Right lobe of liver (tissue), 6 donors: Measurements from ENCODE around the gene ATP12A. TPM values are rescaled to one million over a fixed set of nuclear protein-coding genes. Genes with fewer than 3 reads are reported as not detected.

Experiments
- ATAC-seq, 4 donors: fragments of 200-7000 bp; cut with Tn5 transposase; one replicate each; pipeline ENCODE4 v1.9.1; 2020; ENCODE audit warnings: mild to moderate bottlenecking in 4 of 4, moderate library complexity in 4 of 4
- DNase-seq, 3 donors: peaks; one replicate each; pipeline ENCODE4 v3.0.0-alpha.2; 2020
- H3K27ac ChIP-seq, 3 donors: fragments of 200-600 bp; one replicate each; pipeline ENCODE4 v1.8.0; 2022
- H3K27me3 ChIP-seq, 2 donors: fragments of 200-600 bp; one replicate each; pipeline ENCODE4 v1.8.0; 2022
- H3K36me3 ChIP-seq, 4 donors: fragments of 200-600 bp; sonication (generic) in 1 of 4; one replicate each; pipeline versions ENCODE4 v1.5.1 to v1.8.0; 2017 to 2022; ENCODE audit warnings: control low read depth in 1 of 4
- H3K4me1 ChIP-seq, 4 donors: fragments of 200-600 bp; sonication (generic) in 1 of 4; one replicate each; pipeline versions ENCODE4 v1.5.1 to v1.8.0; 2017 to 2022; ENCODE audit warnings: control low read depth in 1 of 4
- H3K4me3 ChIP-seq, 3 donors: fragments of 200-600 bp; one replicate each; pipeline ENCODE4 v1.8.0; 2022
- H3K9me3 ChIP-seq, 4 donors: fragments of 200-600 bp; sonication (generic) in 1 of 4; one replicate each; pipeline versions ENCODE4 v1.5.1 to v1.8.0; 2017 to 2022; ENCODE audit warnings: control low read depth in 1 of 4
- POLR2A ChIP-seq: fragments of 450-650 bp; IDR thresholded peaks from one replicate; pipeline ENCODE4 v1.6.1; 2017; ENCODE audit warnings: antibody characterized with exemption, mild to moderate bottlenecking
- WGBS: methylation state at CpG from one replicate; pipeline ENCODE4 v1.1.6; 2018; ENCODE audit warnings: low coverage, low lambda C conversion rate; ENCODE audit not compliant: insufficient coverage; ENCODE audit errors: missing lambda C conversion rate; 5-methylcytosine and 5-hydroxymethylcytosine counted together
- intact Hi-C, 2 donors: fragments of 100-400 bp; cut with DNase I; formaldehyde crosslinking; loops; one replicate each; pipeline versions ENCODE4 v1.11.2 to v1.14.1; 2022
- total RNA-seq, 6 experiments: library from RNA; depleted of rRNA in 2 of 6; stranded (reverse); fragments of >200 nt in 2 of 6; fragmentation: NEBNext Ultra II Directional in 3 of 6; extraction: Animal tissue kit (Norgen Biotek cat#: 25700) in 3 of 6; gene quantifications; one replicate each; pipeline versions ENCODE4 v1.1.0 to v1.2.4, GENCODE V29; 2016 to 2023
- TF ChIP-seq, protein P1 (sequence below), 4 donors: fragments of 200-600 bp in 3 of 4; fragments of 450-650 bp in 1 of 4; IDR thresholded peaks; one replicate each; pipeline versions ENCODE4 v1.5.1 to v1.8.0; 2016 to 2022; ENCODE audit warnings: antibody characterized with exemption in 4 of 4, mild to moderate bottlenecking in 2 of 4
- donor health status: DM: no; HTN: yes; CAD: no.
- donor health status: DM: no; HTN: no; CAD: no.
- donor health status: DM: no; HTN: no; CAD: no.
- donor health status: DM: no; HTN: yes; CAD: no.
- donor health status: DM: no; HTN: yes; CAD: no.

The ATP12A gene
- total RNA-seq, 6 experiments from 2014 or later = not detected

- WGBS = 62% methylated on average over 8 of the region's 12 CpGs
- intact Hi-C loops = no loop called here
- Histone ChIP-seq H3K36me3 (no peaks in the 10 kb centered on the region), H3K27me3 (no peaks in the 10 kb centered on the region), H3K4me1 (no peaks in the 10 kb centered on the region), H3K4me3 (no peak overlapping the region), H3K27ac (no peak overlapping the region), H3K9me3 (no peaks in the 10 kb centered on the region)
- ATAC-seq (no peak), DNase-seq (no peak)
- TF ChIP-seq, protein P1, sequence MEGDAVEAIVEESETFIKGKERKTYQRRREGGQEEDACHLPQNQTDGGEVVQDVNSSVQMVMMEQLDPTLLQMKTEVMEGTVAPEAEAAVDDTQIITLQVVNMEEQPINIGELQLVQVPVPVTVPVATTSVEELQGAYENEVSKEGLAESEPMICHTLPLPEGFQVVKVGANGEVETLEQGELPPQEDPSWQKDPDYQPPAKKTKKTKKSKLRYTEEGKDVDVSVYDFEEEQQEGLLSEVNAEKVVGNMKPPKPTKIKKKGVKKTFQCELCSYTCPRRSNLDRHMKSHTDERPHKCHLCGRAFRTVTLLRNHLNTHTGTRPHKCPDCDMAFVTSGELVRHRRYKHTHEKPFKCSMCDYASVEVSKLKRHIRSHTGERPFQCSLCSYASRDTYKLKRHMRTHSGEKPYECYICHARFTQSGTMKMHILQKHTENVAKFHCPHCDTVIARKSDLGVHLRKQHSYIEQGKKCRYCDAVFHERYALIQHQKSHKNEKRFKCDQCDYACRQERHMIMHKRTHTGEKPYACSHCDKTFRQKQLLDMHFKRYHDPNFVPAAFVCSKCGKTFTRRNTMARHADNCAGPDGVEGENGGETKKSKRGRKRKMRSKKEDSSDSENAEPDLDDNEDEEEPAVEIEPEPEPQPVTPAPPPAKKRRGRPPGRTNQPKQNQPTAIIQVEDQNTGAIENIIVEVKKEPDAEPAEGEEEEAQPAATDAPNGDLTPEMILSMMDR (IDR thresholded peaks at IDR 0.05) = no peak
- no peak for TF ChIP-seq POLR2A
Measured at GRCh38 chr13:24694907-24695306, 14.7 kb downstream of the ATP12A start.

DNA sequence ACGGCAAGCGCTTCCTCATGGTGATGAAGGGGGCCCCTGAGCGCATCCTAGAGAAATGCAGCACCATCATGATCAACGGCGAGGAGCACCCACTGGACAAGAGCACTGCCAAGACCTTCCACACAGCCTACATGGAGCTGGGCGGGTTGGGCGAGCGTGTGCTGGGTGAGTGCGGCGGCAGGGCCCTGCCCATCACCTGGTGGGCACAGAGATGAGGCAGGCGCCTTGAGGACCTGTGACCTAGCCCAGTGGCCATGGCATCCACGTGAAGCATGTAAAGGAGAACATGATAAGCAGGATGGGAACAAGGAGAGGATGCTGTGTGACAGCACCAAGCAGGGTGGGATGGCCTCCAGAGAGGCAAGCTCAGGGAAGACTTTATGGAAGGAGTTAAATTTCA is 18.5 kb downstream of the ATP12A start:
- Histone ChIP-seq H3K9me3 (no peaks in the 10 kb centered on the region), H3K4me3 (no peak overlapping the region), H3K36me3 (no peaks in the 10 kb centered on the region), H3K4me1 (no peaks in the 10 kb centered on the region), H3K27me3 (no peaks in the 10 kb centered on the region), H3K27ac (no peak overlapping the region)
- ATAC-seq (peak in 1 of 4 donors; percentile 26), DNase-seq (no peak)
- no CpG with 5 or more reads among the region's 12 CpGs for WGBS
- intact Hi-C loops = no loop called here
- TF ChIP-seq POLR2A = no peak
- TF ChIP-seq, protein P1 (IDR thresholded peaks at IDR 0.05) = no peak

GRCh38 chr13:24699541-24699940 is 19.3 kb downstream of the ATP12A start:
- DNase-seq (no peak), ATAC-seq (no peak)
- Histone ChIP-seq H3K9me3 (no peaks in the 10 kb centered on the region), H3K27ac (no peak overlapping the region), H3K27me3 (no peaks in the 10 kb centered on the region), H3K4me1 (no peaks in the 10 kb centered on the region), H3K36me3 (no peaks in the 10 kb centered on the region), H3K4me3 (no peak overlapping the region)
- intact Hi-C loops = no loop called here
- 65% methylated on average over 5 of the region's 5 CpGs for WGBS
- TF ChIP-seq, protein P1 (IDR thresholded peaks at IDR 0.05) = no peak
- TF ChIP-seq POLR2A = no peak

GRCh38 chr13:24700539-24700938 is 20.3 kb downstream of the ATP12A start:
- Histone ChIP-seq H3K4me3 (no peak overlapping the region), H3K9me3 (no peaks in the 10 kb centered on the region), H3K36me3 (no peaks in the 10 kb centered on the region), H3K4me1 (no peaks in the 10 kb centered on the region), H3K27me3 (no peaks in the 10 kb centered on the region), H3K27ac (no peak overlapping the region)
- DNase-seq = no peak
- TF ChIP-seq, protein P1 (IDR thresholded peaks at IDR 0.05) = no peak
- TF ChIP-seq POLR2A = no peak
- intact Hi-C loops = no loop called here
- ATAC-seq = no peak
- 62% methylated on average over 6 of the region's 8 CpGs for WGBS
